HepG2 (cell line): ENCODE measurements around the gene TBC1D2B. TPM values are rescaled to one million over a fixed set of nuclear protein-coding genes. Genes with fewer than 3 reads are reported as not detected.

Experiments used
- KLF13 ChIP-seq: sonication (generic); formaldehyde crosslinking; IDR thresholded peaks from 2 replicates; pipeline ENCODE4 v1.4.0; 2020; ENCODE audit warnings: mild to moderate bottlenecking, missing genetic modification reagents
- MIER2 ChIP-seq: IDR thresholded peaks from 2 replicates; pipeline ENCODE4 v1.6.1; 2016; ENCODE audit warnings: missing biosample characterization, missing genetic modification reagents
- SALL2 ChIP-seq: sonication (generic); formaldehyde crosslinking; IDR thresholded peaks from 2 replicates; pipeline ENCODE4 v1.8.1; 2023; ENCODE audit warnings: mild to moderate bottlenecking, missing genetic modification reagents, inconsistent platforms
- SATB2 ChIP-seq: sonication (generic); formaldehyde crosslinking; IDR thresholded peaks from 2 replicates; pipeline ENCODE4 v1.5.0; 2020; ENCODE audit warnings: missing genetic modification reagents
- TARDBP ChIP-seq: sonication (generic); formaldehyde crosslinking; IDR thresholded peaks from 2 replicates; pipeline ENCODE4 v1.8.0; 2022; ENCODE audit warnings: mild to moderate bottlenecking, missing genetic modification reagents
- YEATS4 ChIP-seq: sonication (generic); formaldehyde crosslinking; IDR thresholded peaks from 2 replicates; pipeline ENCODE4 v1.4.0; 2020; ENCODE audit warnings: missing genetic modification reagents, borderline replicate concordance
- ZNF326 ChIP-seq: sonication (generic); formaldehyde crosslinking; IDR thresholded peaks from 2 replicates; pipeline ENCODE4 v1.4.0; 2020; ENCODE audit warnings: missing genetic modification reagents, borderline replicate concordance
- ZNF552 ChIP-seq: sonication (generic); formaldehyde crosslinking; IDR thresholded peaks from 2 replicates; pipeline ENCODE4 v1.9.0; 2022; ENCODE audit warnings: missing genetic modification reagents, mild to moderate bottlenecking, borderline replicate concordance
- ZNF776 ChIP-seq: sonication (generic); formaldehyde crosslinking; IDR thresholded peaks from 2 replicates; pipeline ENCODE4 v1.4.0; 2020; ENCODE audit warnings: mild to moderate bottlenecking, missing genetic modification reagents
- ZNF883 ChIP-seq: sonication (generic); formaldehyde crosslinking; IDR thresholded peaks from 2 replicates; pipeline ENCODE4 v1.5.1; 2020; ENCODE audit warnings: mild to moderate bottlenecking, missing genetic modification reagents; ENCODE audit errors: not compliant biosample characterization
- ZSCAN9 ChIP-seq: IDR thresholded peaks from 2 replicates; pipeline ENCODE4 v1.6.1; 2016; ENCODE audit warnings: borderline replicate concordance
- polyA plus RNA-seq, 8 experiments: library from polyadenylated mRNA; depleted of rRNA in 3 of 8; stranded (reverse) in 7 of 8; unstranded in 1 of 8; fragments of >200 nt; fragmentation: Illumina TruSeq in 4 of 8; extraction: Trizol in 4 of 8; gene quantifications; 2 replicates each; pipeline versions ENCODE4 v1.2.1 to v1.2.3, GENCODE V29; 2011 to 2016; ENCODE audit warnings: low read depth in 4 of 8, missing spikeins in 1 of 8, mixed read lengths in 1 of 8; ENCODE audit not compliant: insufficient read depth in 1 of 8
- total RNA-seq, 5 experiments: library from RNA; depleted of rRNA; stranded (reverse); fragments of >200 nt; fragmentation: Illumina TruSeq; extraction: Trizol; gene quantifications; 2 replicates each; pipeline ENCODE4 v1.2.3, GENCODE V29; 2016; ENCODE audit warnings: low read depth in 1 of 5
- TF ChIP-seq, protein P1 (sequence below): sonication (generic); formaldehyde crosslinking; IDR thresholded peaks from 2 replicates; pipeline ENCODE4 v1.4.0; 2020; ENCODE audit warnings: missing genetic modification reagents, borderline replicate concordance
- TF ChIP-seq, protein P2 (sequence below): sonication (generic); formaldehyde crosslinking; IDR thresholded peaks from 2 replicates; pipeline ENCODE4 v1.4.0; 2020; ENCODE audit warnings: missing genetic modification reagents, borderline replicate concordance
- TF ChIP-seq, protein P3 (sequence below): sonication (generic); formaldehyde crosslinking; IDR thresholded peaks from 2 replicates; pipeline ENCODE4 v1.4.0; 2020; ENCODE audit warnings: missing genetic modification reagents
- TF ChIP-seq, protein P4 (sequence below): sonication (generic); formaldehyde crosslinking; IDR thresholded peaks from 2 replicates; pipeline ENCODE4 v1.5.1; 2020; ENCODE audit warnings: missing genetic modification reagents, mild to moderate bottlenecking, borderline replicate concordance
- TF ChIP-seq, protein P5 (sequence below): sonication (generic); formaldehyde crosslinking; conservative IDR thresholded peaks from 2 replicates; pipeline ENCODE4 v1.4.0; 2020; ENCODE audit warnings: missing genetic modification reagents

The TBC1D2B gene
- total and polyA plus RNA-seq, 2 of the 13 experiments (the other 11 are each of a cell fraction or from before 2014, with no cell fraction given): 10.1 to 14.4 TPM

DNA sequence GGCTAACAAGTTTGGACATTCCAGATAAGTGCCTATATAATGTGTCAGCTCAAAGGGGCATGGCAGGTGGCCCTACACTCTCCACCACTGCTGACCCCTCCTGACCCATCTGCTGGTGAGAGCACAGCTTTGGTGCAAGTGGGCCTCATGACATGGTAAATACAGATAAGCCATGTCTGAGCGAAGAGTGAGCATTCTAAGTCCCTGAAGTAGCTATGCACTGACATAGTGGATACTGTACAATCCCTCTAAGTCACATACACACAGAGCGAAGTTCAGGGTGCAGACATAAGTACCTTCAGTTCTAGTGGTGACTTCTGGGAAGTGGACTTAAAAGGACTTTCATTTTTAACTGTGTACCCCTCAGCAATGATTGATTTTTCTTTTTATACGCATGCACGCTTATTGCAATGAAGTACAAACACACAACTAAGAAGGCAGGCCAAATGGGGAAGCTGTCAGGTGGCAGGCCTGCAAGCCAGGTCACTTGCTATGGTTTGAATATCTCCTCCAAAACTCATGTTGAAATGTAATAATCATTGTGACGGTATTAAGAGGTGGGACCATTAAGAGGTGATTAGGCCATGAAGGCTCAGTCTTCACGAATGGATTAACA lies 41.5 kb downstream of the TBC1D2B start (continued):
- TF ChIP-seq, protein P1, sequence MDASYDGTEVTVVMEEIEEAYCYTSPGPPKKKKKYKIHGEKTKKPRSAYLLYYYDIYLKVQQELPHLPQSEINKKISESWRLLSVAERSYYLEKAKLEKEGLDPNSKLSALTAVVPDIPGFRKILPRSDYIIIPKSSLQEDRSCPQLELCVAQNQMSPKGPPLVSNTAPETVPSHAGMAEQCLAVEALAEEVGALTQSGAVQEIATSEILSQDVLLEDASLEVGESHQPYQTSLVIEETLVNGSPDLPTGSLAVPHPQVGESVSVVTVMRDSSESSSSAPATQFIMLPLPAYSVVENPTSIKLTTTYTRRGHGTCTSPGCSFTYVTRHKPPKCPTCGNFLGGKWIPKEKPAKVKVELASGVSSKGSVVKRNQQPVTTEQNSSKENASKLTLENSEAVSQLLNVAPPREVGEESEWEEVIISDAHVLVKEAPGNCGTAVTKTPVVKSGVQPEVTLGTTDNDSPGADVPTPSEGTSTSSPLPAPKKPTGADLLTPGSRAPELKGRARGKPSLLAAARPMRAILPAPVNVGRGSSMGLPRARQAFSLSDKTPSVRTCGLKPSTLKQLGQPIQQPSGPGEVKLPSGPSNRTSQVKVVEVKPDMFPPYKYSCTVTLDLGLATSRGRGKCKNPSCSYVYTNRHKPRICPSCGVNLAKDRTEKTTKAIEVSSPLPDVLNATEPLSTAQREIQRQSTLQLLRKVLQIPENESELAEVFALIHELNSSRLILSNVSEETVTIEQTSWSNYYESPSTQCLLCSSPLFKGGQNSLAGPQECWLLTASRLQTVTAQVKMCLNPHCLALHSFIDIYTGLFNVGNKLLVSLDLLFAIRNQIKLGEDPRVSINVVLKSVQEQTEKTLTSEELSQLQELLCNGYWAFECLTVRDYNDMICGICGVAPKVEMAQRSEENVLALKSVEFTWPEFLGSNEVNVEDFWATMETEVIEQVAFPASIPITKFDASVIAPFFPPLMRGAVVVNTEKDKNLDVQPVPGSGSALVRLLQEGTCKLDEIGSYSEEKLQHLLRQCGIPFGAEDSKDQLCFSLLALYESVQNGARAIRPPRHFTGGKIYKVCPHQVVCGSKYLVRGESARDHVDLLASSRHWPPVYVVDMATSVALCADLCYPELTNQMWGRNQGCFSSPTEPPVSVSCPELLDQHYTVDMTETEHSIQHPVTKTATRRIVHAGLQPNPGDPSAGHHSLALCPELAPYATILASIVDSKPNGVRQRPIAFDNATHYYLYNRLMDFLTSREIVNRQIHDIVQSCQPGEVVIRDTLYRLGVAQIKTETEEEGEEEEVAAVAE (CRISPR knock-in tag): no peak
- TF ChIP-seq, protein P2, sequence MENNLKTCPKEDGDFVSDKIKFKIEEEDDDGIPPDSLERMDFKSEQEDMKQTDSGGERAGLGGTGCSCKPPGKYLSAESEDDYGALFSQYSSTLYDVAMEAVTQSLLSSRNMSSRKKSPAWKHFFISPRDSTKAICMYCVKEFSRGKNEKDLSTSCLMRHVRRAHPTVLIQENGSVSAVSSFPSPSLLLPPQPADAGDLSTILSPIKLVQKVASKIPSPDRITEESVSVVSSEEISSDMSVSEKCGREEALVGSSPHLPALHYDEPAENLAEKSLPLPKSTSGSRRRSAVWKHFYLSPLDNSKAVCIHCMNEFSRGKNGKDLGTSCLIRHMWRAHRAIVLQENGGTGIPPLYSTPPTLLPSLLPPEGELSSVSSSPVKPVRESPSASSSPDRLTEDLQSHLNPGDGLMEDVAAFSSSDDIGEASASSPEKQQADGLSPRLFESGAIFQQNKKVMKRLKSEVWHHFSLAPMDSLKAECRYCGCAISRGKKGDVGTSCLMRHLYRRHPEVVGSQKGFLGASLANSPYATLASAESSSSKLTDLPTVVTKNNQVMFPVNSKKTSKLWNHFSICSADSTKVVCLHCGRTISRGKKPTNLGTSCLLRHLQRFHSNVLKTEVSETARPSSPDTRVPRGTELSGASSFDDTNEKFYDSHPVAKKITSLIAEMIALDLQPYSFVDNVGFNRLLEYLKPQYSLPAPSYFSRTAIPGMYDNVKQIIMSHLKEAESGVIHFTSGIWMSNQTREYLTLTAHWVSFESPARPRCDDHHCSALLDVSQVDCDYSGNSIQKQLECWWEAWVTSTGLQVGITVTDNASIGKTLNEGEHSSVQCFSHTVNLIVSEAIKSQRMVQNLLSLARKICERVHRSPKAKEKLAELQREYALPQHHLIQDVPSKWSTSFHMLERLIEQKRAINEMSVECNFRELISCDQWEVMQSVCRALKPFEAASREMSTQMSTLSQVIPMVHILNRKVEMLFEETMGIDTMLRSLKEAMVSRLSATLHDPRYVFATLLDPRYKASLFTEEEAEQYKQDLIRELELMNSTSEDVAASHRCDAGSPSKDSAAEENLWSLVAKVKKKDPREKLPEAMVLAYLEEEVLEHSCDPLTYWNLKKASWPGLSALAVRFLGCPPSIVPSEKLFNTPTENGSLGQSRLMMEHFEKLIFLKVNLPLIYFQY: no peak; the same call in 1 of the 2 replicates
- TF ChIP-seq SATB2 (CRISPR knock-in tag): no peak
- TF ChIP-seq, protein P3, sequence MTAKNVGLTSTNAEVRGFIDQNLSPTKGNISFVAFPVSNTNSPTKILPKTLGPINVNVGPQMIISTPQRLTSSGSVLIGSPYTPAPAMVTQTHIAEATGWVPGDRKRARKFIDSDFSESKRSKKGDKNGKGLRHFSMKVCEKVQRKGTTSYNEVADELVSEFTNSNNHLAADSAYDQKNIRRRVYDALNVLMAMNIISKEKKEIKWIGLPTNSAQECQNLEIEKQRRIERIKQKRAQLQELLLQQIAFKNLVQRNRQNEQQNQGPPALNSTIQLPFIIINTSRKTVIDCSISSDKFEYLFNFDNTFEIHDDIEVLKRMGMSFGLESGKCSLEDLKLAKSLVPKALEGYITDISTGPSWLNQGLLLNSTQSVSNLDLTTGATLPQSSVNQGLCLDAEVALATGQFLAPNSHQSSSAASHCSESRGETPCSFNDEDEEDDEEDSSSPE (CRISPR knock-in tag): no peak; the same call in 1 of the 2 replicates
- no peak for TF ChIP-seq KLF13 (CRISPR knock-in tag)
- TF ChIP-seq ZNF883 (CRISPR knock-in tag): no peak
- no peak for TF ChIP-seq YEATS4
- TF ChIP-seq ZNF326 (CRISPR knock-in tag): no peak
- TF ChIP-seq, protein P4, sequence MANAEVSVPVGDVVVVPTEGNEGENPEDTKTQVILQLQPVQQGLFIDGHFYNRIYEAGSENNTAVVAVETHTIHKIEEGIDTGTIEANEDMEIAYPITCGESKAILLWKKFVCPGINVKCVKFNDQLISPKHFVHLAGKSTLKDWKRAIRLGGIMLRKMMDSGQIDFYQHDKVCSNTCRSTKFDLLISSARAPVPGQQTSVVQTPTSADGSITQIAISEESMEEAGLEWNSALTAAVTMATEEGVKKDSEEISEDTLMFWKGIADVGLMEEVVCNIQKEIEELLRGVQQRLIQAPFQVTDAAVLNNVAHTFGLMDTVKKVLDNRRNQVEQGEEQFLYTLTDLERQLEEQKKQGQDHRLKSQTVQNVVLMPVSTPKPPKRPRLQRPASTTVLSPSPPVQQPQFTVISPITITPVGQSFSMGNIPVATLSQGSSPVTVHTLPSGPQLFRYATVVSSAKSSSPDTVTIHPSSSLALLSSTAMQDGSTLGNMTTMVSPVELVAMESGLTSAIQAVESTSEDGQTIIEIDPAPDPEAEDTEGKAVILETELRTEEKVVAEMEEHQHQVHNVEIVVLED: no peak
- no peak for TF ChIP-seq SALL2 (CRISPR knock-in tag)
- no peak for TF ChIP-seq ZSCAN9 (CRISPR knock-in tag)
- no peak for TF ChIP-seq ZNF776
- TF ChIP-seq MIER2 (CRISPR knock-in tag): no peak
- TF ChIP-seq TARDBP: no peak
- TF ChIP-seq, protein P5, sequence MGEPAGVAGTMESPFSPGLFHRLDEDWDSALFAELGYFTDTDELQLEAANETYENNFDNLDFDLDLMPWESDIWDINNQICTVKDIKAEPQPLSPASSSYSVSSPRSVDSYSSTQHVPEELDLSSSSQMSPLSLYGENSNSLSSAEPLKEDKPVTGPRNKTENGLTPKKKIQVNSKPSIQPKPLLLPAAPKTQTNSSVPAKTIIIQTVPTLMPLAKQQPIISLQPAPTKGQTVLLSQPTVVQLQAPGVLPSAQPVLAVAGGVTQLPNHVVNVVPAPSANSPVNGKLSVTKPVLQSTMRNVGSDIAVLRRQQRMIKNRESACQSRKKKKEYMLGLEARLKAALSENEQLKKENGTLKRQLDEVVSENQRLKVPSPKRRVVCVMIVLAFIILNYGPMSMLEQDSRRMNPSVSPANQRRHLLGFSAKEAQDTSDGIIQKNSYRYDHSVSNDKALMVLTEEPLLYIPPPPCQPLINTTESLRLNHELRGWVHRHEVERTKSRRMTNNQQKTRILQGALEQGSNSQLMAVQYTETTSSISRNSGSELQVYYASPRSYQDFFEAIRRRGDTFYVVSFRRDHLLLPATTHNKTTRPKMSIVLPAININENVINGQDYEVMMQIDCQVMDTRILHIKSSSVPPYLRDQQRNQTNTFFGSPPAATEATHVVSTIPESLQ (CRISPR knock-in tag): no peak
- no peak for TF ChIP-seq ZNF552 (CRISPR knock-in tag)
